ENCODE measurements around the gene FBXO9. TPM values are rescaled to one million over a fixed set of nuclear protein-coding genes. Genes with fewer than 3 reads are reported as not detected.

FBXO9 gene
- total RNA-seq, result 100 to 1,000 TPM; 126 to 136 TPM
- 10 to 100 TPM; 56.2 to 61.1 TPM for polyA plus RNA-seq

DNA sequence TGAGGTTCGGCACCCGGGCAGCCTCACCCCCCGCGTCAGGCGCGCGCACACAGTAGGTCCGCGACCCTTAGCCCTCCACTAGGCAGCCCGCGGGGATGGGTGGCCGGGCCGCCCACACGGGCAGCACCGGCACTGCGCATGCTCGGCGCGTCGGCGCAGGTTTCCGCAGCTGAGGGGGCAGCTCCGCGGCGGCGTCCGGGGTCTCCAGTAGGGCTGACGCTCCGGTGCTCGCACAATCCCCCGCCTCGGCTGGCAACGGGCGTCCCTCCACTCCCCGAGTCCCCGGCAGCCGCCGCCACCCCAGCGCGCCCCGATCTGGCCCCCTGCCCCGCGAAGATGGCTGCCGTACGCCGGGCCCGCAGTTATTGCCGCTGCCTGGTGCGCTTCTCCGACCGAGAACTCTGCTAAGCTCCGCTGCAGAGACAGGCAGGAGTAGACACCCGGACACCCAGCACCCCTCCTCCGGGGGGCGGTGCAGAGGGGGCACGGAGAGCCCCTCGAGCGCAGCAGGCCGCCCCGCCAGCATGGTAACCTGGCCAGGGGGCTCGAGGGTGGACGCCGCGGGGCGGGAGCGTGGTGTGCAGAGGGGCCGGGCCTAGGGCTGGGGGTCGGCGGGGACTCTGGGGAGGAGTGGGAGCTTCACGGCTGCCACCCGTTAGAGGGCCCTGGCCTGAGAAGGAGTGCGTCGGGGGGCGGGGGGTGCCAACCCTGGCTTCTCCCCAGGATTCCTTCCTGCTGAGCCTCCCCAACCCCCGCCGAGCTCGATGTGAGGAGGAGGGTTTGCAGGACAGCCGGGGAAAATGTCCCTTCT lies at the start of gene FBXO9:
TSS of gene FBXO9 (plus strand) at position 139 of the 811 bp plus-strand sequence. CDS start at position 525, 386 bp downstream.
- Mint-ChIP-seq H3K4me1 (peaks cover 28 to 67% (median 49%) of the 10 kb centered on the region in 4 donors), H3K27ac (peak within 1 kb of the TSS; percentile 86 to 99 (median 99)), H3K27me3 (no peaks in the 10 kb centered on the region), H3K4me3 (peak within 1 kb of the TSS; percentile 98 to 100 (median 99)), H3K9me3 (no peaks in the 10 kb centered on the region), H3K36me3 (peaks cover under 1 to 13% of the 10 kb centered on the region in 2 donors)
- Histone ChIP-seq H3K4me3 (ENCODE audit: low read length in 2 of 2) (peak within 1 kb of the TSS; percentile 74 to 99), H3K9me3 (ENCODE audit: control insufficient read depth in 1 of 2, low read length in 2 of 2) (no peaks in the 10 kb centered on the region), H3K4me1 (ENCODE audit: insufficient read depth, low read length) (peaks cover 46% of the 10 kb centered on the region), H3K27ac (ENCODE audit: low read depth, low read length) (peak within 1 kb of the TSS; percentile 63), H3K27me3 (ENCODE audit: insufficient read depth, low read length) (no peaks in the 10 kb centered on the region), H3K36me3 (ENCODE audit: insufficient read depth, low read length) (no peaks in the 10 kb centered on the region)
- ChIA-PET POLR2A (ENCODE audit: partially characterized antibody) (interaction anchor here (0.7 to 2.2 kb wide), 5 partner anchors 9 to 80 kb away, joined by 3 to 23 read pairs (median 5); partner anchors contain the start of gene GSTA4), CTCF (ENCODE audit: partially characterized antibody) (interaction anchor here (1.0 to 2.7 kb wide), 4 partner anchors 17 to 183 kb away, joined by 3 to 14 read pairs (median 4); partner anchors contain the start of gene GSTA4)
- intact Hi-C loops (cut with micrococcal nuclease), result loop anchor here (1.0 to 2.0 kb wide), 2 partner anchors 489 to 781 kb away; partner anchors contain the start of genes MCM3 and TRAM2
- DNase-seq, result peak; percentile 78 to 87 (median 80)

DNA sequence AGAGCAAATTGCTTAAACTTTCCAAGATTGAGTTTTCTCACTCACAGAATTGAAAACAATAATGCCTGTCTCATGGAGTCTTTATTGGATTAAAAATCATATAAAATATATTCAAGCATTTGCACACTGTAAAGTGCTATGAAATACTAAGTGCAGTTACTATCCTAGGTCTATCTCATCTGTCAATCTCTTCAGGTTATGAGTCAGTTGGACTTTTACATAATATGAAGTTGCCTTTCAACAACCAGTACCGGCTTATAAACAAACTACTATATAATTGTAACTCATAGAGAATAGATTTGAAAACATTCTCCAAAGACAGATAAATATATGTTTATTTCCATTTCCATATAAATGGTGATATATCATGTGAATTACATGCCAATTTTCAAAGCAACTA lies 49.7 kb upstream of the FBXO9 start:
- H3K27me3 ChIP-seq (ENCODE audit: insufficient read depth, low read length), result no peaks in the 10 kb centered on the region
- ChIA-PET POLR2A (ENCODE audit: partially characterized antibody) (no interaction called here), CTCF (ENCODE audit: partially characterized antibody) (no interaction called here)
- H3K9me3 Mint-ChIP-seq, result no peaks in the 10 kb centered on the region
- no peaks in the 10 kb centered on the region for H3K27me3 Mint-ChIP-seq
- peaks cover 64 to 72% of the 10 kb centered on the region in 2 donors for H3K36me3 Mint-ChIP-seq
- no peaks in the 10 kb centered on the region for H3K4me1 ChIP-seq (ENCODE audit: insufficient read depth, low read length)
- no peak overlapping the region for H3K27ac ChIP-seq (ENCODE audit: low read depth, low read length)
- no peaks in the 10 kb centered on the region for H3K9me3 ChIP-seq (ENCODE audit: control insufficient read depth in 1 of 2, low read length in 2 of 2)
- H3K27ac Mint-ChIP-seq, result no peak overlapping the region
- no peak overlapping the region for H3K4me3 Mint-ChIP-seq
- no peak for DNase-seq
- intact Hi-C loops (cut with micrococcal nuclease), result no loop called here
- no peak overlapping the region for H3K4me3 ChIP-seq (ENCODE audit: low read length in 2 of 2)
- peaks cover 0 to 2% (median 0%) of the 10 kb centered on the region in 4 donors for H3K4me1 Mint-ChIP-seq
- peaks cover 41% of the 10 kb centered on the region for H3K36me3 ChIP-seq (ENCODE audit: insufficient read depth, low read length)

DNA sequence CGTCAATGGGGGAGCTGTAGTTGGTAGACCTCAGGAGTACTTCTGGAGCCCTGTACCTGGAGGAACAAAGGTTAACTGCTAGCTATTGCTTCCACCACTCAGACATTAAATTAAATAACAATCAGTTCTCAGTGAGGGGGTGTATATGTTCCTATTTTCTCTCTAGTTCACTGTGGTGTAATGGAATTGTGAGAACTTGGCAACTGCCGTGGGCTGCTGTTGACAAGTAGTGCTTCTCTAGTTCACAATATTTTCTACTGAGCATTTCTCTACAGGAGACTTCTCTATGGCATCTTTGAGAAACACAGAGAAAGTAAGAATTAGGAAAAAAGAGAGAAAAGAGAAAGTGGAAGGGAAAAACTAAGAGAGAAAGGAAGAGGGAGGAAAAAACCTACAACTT lies 46.8 kb upstream of the FBXO9 start:
- Histone ChIP-seq H3K4me1 (ENCODE audit: insufficient read depth, low read length) (no peaks in the 10 kb centered on the region), H3K27me3 (ENCODE audit: insufficient read depth, low read length) (no peaks in the 10 kb centered on the region), H3K36me3 (ENCODE audit: insufficient read depth, low read length) (peaks cover 13% of the 10 kb centered on the region), H3K4me3 (ENCODE audit: low read length in 2 of 2) (no peak overlapping the region), H3K27ac (ENCODE audit: low read depth, low read length) (no peak overlapping the region), H3K9me3 (ENCODE audit: control insufficient read depth in 1 of 2, low read length in 2 of 2) (no peaks in the 10 kb centered on the region)
- intact Hi-C loops (cut with micrococcal nuclease), result no loop called here
- Mint-ChIP-seq H3K27ac (peak overlapping the region in 1 of 7 donors; percentile 67), H3K27me3 (no peaks in the 10 kb centered on the region), H3K4me3 (no peak overlapping the region), H3K4me1 (peaks cover 0 to 8% (median 6%) of the 10 kb centered on the region in 4 donors), H3K9me3 (no peaks in the 10 kb centered on the region), H3K36me3 (peaks cover 55 to 57% of the 10 kb centered on the region in 2 donors)
- DNase-seq, result no peak
- POLR2A ChIA-PET (ENCODE audit: partially characterized antibody), result no interaction called here
- CTCF ChIA-PET (ENCODE audit: partially characterized antibody), result no interaction called here

DNA sequence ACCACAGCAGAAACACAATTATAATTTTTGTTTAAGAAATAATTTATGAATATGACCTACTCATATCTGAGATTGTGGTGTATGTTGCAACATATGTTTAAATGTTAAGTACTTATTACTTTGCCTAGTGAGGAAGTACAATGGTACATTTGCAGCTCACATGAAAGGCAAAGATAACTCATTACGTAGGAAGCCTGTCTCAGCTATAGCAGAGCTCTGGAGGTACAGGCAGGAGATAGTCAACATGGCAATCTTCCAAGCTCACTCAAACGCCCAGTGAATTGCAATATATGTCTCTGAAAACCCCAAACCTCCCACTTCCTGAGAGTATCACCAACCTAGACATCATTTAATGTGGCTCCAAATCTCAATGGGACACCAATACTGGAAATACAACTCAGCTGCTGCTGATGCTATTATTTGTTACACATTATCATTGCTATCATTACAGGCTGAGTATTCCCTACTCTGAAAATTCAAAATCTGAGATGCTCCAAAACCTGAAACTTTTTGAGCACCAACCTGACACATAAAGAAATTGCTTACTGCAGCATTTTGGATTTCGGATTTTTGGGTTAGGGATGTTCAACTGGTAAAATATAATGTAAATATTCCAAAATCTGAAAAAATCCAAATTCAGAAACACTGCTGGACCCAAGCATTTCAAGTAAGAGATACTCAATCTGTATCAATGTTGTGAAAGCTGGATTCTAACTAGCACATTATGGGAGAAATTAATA lies 45.0 kb upstream of the FBXO9 start:
- no peak overlapping the region for H3K4me3 ChIP-seq (ENCODE audit: low read length in 2 of 2)
- no peak for DNase-seq
- H3K27me3 ChIP-seq (ENCODE audit: insufficient read depth, low read length), result no peaks in the 10 kb centered on the region
- peaks cover 10% of the 10 kb centered on the region for H3K36me3 ChIP-seq (ENCODE audit: insufficient read depth, low read length)
- ChIA-PET CTCF (ENCODE audit: partially characterized antibody) (no interaction called here), POLR2A (ENCODE audit: partially characterized antibody) (no interaction called here)
- Mint-ChIP-seq H3K4me3 (no peak overlapping the region), H3K27me3 (no peaks in the 10 kb centered on the region), H3K36me3 (peaks cover 44 to 55% of the 10 kb centered on the region in 2 donors), H3K27ac (no peak overlapping the region), H3K9me3 (no peaks in the 10 kb centered on the region), H3K4me1 (peaks cover 0 to 10% (median 7%) of the 10 kb centered on the region in 4 donors)
- intact Hi-C loops (cut with micrococcal nuclease), result no loop called here
- no peaks in the 10 kb centered on the region for H3K4me1 ChIP-seq (ENCODE audit: insufficient read depth, low read length)
- no peaks in the 10 kb centered on the region for H3K9me3 ChIP-seq (ENCODE audit: control insufficient read depth in 1 of 2, low read length in 2 of 2)
- H3K27ac ChIP-seq (ENCODE audit: low read depth, low read length), result no peak overlapping the region

DNA sequence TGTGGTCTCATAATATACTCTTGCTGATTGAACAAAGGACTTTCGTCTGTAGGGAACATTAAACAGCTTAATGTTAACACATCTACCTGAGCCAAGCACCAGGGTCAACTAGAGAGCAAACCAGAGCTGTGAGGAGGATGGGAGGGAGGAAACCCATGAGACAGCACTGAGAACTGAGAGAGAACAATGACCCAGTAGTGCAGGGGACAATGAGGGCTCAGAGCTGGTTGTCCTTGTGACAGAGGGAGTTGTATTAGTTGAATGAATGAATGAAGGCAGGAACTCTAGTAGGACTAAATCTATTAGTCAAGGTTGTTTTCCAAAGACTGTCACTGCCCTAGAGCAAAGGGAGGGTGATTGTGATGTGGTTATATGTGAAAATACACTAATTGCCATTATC lies 41.9 kb upstream of the FBXO9 start:
- H3K27ac Mint-ChIP-seq, result no peak overlapping the region
- H3K9me3 ChIP-seq (ENCODE audit: control insufficient read depth in 1 of 2, low read length in 2 of 2), result no peaks in the 10 kb centered on the region
- CTCF ChIA-PET (ENCODE audit: partially characterized antibody), result no interaction called here

DNA sequence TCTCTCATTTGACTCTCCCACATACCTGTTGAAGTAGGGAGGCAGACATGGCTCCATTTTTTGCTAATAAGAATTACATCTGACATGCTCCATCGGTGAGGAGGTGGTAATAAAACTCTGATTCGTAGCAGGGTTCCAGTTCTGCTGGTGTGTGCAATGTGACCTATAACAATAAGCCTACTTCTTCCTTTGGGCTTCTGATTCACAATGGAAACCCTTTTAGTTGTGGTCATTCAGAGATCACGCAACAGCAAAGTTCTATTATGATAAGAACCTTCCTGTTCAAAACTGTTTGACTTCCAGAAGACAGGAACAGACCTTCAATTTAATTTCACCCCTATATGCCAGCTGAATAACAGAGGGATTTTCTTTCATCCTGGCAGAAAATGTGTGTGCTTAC lies 38.7 kb upstream of the FBXO9 start:
- H3K4me1 Mint-ChIP-seq, result peaks cover 0 to 5% (median 2%) of the 10 kb centered on the region in 4 donors
- Histone ChIP-seq H3K9me3 (ENCODE audit: control insufficient read depth in 1 of 2, low read length in 2 of 2) (no peaks in the 10 kb centered on the region), H3K4me1 (ENCODE audit: insufficient read depth, low read length) (no peaks in the 10 kb centered on the region), H3K36me3 (ENCODE audit: insufficient read depth, low read length) (peaks cover 18% of the 10 kb centered on the region), H3K4me3 (ENCODE audit: low read length in 2 of 2) (no peak overlapping the region), H3K27ac (ENCODE audit: low read depth, low read length) (no peak overlapping the region), H3K27me3 (ENCODE audit: insufficient read depth, low read length) (no peaks in the 10 kb centered on the region)
- ChIA-PET CTCF (ENCODE audit: partially characterized antibody) (no interaction called here), POLR2A (ENCODE audit: partially characterized antibody) (no interaction called here)
- H3K9me3 Mint-ChIP-seq, result no peaks in the 10 kb centered on the region
- H3K4me3 Mint-ChIP-seq, result peak overlapping the region in 1 of 8 donors; percentile 26
- H3K27ac Mint-ChIP-seq, result peak overlapping the region in 1 of 7 donors; percentile 29
- no peaks in the 10 kb centered on the region for H3K27me3 Mint-ChIP-seq
- H3K36me3 Mint-ChIP-seq, result peaks cover 61 to 62% of the 10 kb centered on the region in 2 donors
- no peak for DNase-seq
- intact Hi-C loops (cut with micrococcal nuclease), result no loop called here

More for the DNA sequence above, 41.9 kb upstream of the FBXO9 start:
- intact Hi-C loops (cut with micrococcal nuclease), result no loop called here
- H3K27me3 Mint-ChIP-seq, result no peaks in the 10 kb centered on the region
- no peak overlapping the region for H3K4me3 Mint-ChIP-seq
- no peaks in the 10 kb centered on the region for H3K27me3 ChIP-seq (ENCODE audit: insufficient read depth, low read length)
- no peaks in the 10 kb centered on the region for H3K4me1 ChIP-seq (ENCODE audit: insufficient read depth, low read length)
- H3K27ac ChIP-seq (ENCODE audit: low read depth, low read length), result no peak overlapping the region
- peaks cover 44 to 45% of the 10 kb centered on the region in 2 donors for H3K36me3 Mint-ChIP-seq
- H3K4me1 Mint-ChIP-seq, result peaks cover 0 to 11% (median 7%) of the 10 kb centered on the region in 4 donors
- no peaks in the 10 kb centered on the region for H3K9me3 Mint-ChIP-seq
- POLR2A ChIA-PET (ENCODE audit: partially characterized antibody), result no interaction called here
- no peak for DNase-seq
- peaks cover 4% of the 10 kb centered on the region for H3K36me3 ChIP-seq (ENCODE audit: insufficient read depth, low read length)
- no peak overlapping the region for H3K4me3 ChIP-seq (ENCODE audit: low read length in 2 of 2)

DNA sequence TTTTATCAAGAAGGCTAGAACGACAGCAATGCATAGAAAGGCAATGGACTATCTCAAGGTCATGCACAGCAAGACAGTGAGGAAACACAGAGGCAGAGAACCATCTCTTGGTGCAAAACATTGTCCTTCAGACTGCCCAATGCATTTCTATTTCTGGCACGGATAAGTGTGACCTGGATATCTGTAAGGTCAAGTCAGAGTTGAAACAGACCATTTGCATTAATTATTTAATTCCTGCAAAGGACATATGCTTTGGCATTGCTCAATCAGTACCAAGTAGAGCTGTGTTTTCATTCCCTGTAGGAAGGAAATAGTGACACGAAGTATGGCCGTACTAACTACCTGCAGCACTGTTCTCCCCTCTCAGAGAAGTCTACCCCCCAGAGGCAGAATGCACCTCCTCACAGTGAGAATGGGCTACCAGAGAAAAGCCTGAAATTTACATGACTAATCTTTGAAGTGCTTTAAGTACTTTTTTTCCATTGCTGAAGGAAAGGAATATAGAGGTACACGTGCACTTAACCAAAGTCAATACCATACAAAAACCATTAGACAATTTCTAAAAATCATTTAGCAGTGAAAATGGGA lies 38.0 kb upstream of the FBXO9 start:
- Mint-ChIP-seq H3K27ac (no peak overlapping the region), H3K4me1 (peaks cover 0 to 5% (median 1%) of the 10 kb centered on the region in 4 donors), H3K9me3 (no peaks in the 10 kb centered on the region), H3K36me3 (peaks cover 62 to 67% of the 10 kb centered on the region in 2 donors), H3K4me3 (no peak overlapping the region), H3K27me3 (no peaks in the 10 kb centered on the region)
- no peaks in the 10 kb centered on the region for H3K9me3 ChIP-seq (ENCODE audit: control insufficient read depth in 1 of 2, low read length in 2 of 2)
- no peaks in the 10 kb centered on the region for H3K4me1 ChIP-seq (ENCODE audit: insufficient read depth, low read length)
- peaks cover 21% of the 10 kb centered on the region for H3K36me3 ChIP-seq (ENCODE audit: insufficient read depth, low read length)
- no peak overlapping the region for H3K4me3 ChIP-seq (ENCODE audit: low read length in 2 of 2)
- H3K27me3 ChIP-seq (ENCODE audit: insufficient read depth, low read length), result no peaks in the 10 kb centered on the region
- H3K27ac ChIP-seq (ENCODE audit: low read depth, low read length), result no peak overlapping the region
- POLR2A ChIA-PET (ENCODE audit: partially characterized antibody), result no interaction called here
- CTCF ChIA-PET (ENCODE audit: partially characterized antibody), result no interaction called here
- intact Hi-C loops (cut with micrococcal nuclease), result no loop called here
- no peak for DNase-seq
